Fibroblast of pulmonary artery (primary cell): Measurements from ENCODE around the gene YOD1.
A peak's percentile ranks its signal among the peaks of the same experiment; 100 is the strongest.

Experiments
- DNase-seq: peaks from one replicate; pipeline ENCODE4 v3.0.0-alpha.2; 2010; ENCODE audit warnings: low read depth
- H3K4me3 ChIP-seq: replicated peaks from 2 replicates; pipeline ENCODE4 v1.5.1; 2011; ENCODE audit warnings: low read depth, mild to moderate bottlenecking, control low read depth, low read length, moderate library complexity
- TF ChIP-seq, protein P1 (sequence below): IDR thresholded peaks from 2 replicates; pipeline ENCODE4 v1.5.1; 2011; ENCODE audit warnings: mild to moderate bottlenecking, control low read depth, low read length, inconsistent platforms; ENCODE audit errors: missing control alignments

The YOD1 gene

DNA sequence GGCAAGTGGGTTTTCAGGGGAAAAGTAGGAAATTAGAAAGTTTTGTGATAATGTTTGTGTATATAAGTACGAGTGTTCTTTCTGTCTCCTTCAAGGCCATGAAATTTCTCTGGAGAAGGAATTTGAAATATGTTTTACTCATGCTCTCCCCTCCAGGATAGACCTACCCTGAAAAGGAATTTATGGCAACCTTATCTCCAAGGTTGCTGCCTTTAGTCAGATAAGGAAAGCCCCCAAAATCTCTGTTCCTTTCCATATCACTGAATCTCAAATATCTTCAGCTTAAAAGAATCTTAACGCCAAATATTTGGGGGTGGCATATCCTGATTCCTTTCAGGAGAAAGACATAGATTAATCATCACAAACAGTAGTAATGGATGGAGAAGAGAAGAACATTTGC lies 37.2 kb upstream of the YOD1 start:
- peak; percentile 14 for DNase-seq
- TF ChIP-seq, protein P1, sequence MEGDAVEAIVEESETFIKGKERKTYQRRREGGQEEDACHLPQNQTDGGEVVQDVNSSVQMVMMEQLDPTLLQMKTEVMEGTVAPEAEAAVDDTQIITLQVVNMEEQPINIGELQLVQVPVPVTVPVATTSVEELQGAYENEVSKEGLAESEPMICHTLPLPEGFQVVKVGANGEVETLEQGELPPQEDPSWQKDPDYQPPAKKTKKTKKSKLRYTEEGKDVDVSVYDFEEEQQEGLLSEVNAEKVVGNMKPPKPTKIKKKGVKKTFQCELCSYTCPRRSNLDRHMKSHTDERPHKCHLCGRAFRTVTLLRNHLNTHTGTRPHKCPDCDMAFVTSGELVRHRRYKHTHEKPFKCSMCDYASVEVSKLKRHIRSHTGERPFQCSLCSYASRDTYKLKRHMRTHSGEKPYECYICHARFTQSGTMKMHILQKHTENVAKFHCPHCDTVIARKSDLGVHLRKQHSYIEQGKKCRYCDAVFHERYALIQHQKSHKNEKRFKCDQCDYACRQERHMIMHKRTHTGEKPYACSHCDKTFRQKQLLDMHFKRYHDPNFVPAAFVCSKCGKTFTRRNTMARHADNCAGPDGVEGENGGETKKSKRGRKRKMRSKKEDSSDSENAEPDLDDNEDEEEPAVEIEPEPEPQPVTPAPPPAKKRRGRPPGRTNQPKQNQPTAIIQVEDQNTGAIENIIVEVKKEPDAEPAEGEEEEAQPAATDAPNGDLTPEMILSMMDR: no peak

DNA sequence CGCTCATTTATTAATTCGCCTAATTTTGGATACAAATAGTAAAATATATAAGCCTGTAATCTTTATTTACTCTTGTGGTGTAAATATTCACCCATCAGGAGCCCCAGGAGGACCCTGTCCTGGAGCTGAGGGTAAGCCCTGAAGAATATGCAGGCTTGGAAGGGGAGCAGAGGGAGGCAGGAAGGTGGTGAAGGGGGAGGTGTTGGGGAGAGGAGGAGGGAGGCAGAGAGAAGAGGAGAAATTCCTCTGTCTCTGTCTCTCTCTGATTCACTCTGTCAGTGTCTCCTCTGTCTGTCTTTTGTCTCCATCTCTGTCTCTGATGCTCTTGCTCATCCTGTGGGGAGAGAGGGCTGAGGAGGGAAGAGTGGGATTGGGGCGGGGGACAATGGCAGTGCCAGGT lies 34.9 kb upstream of the YOD1 start:
- DNase-seq: no peak
- H3K4me3 ChIP-seq: no peak overlapping the region
- TF ChIP-seq, protein P1: no peak

More for the DNA sequence above, 37.2 kb upstream of the YOD1 start:
- no peak overlapping the region for H3K4me3 ChIP-seq

- no peak overlapping the region for H3K4me3 ChIP-seq
- TF ChIP-seq, protein P1: peak; percentile 78
- DNase-seq: peak; percentile 75
Measured at GRCh38 chr1:207084701-207085180, 33.7 kb upstream of the YOD1 start.

- no peak overlapping the region for H3K4me3 ChIP-seq
Measured at GRCh38 chr1:207084232-207084631, 33.2 kb upstream of the YOD1 start.

DNA sequence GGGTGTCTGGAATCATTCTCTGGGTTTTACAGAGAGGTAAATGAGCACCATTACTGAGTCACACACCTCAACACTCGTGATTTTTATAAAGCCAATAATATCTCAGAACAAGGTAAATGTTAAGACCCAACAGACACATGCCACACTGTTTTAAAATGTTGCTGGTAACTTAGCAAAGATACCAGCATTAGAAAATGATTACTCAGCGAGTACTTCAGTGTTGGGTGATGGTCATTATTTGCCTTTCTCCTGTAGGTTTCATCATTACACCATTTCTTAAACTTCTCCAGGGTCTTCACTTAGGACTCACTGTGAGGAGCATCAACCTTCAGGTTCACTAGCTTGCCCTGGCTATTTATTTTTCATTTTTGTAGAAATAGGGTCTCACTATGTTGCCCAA lies 30.8 kb upstream of the YOD1 start:
- TF ChIP-seq, protein P1: no peak
- no peak overlapping the region for H3K4me3 ChIP-seq
- DNase-seq: no peak

More at GRCh38 chr1:207084232-207084631, 33.2 kb upstream of the YOD1 start:
- TF ChIP-seq, protein P1: no peak
- no peak for DNase-seq

- no peak overlapping the region for H3K4me3 ChIP-seq
- DNase-seq: no peak
- TF ChIP-seq, protein P1: no peak
Measured at GRCh38 chr1:207081088-207081487, 30.1 kb upstream of the YOD1 start.

DNA sequence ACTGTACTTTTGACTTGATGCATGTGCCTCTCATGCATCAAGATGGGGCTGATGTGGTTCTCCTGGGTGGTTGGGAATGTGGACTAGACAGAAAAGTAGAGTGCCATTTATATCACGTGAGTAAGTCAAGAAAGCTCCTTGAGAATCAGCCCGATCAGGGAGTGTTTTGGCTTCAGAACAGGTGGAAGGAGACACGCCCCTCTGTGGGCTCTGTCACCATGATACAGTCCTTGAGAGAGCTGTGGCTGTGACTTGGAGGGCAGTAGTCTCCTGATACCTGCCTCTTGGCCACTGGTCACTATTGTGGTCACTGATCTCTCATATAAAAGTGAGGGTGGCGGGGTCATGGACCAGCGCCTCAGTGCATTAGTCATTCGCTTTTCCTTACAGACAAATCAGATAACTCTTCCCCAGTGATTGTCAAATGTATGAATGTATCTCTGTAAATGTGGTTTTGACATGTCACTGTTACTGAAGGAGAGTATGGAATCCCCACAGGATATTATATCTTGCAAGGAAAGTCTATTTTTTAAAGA lies 28.8 kb upstream of the YOD1 start:
- DNase-seq: no peak
- no peak overlapping the region for H3K4me3 ChIP-seq
- TF ChIP-seq, protein P1: no peak
